ENCODE data around the gene CNTNAP3. TPM values are rescaled to one million over a fixed set of nuclear protein-coding genes. Genes with fewer than 3 reads are reported as not detected.
"Not testable (repeated sequence)": the region's sequence is repeated elsewhere in the genome, so short reads cannot be mapped to it uniquely, and the experiment has no call there.

CNTNAP3 gene
- total RNA-seq, 2 donors from 2014 or later: 6.1 to 18.9 TPM

GRCh38 chr9:39108145-39108544 is 179.8 kb downstream of the CNTNAP3 start:
- Histone ChIP-seq H3K4me3 (no peak overlapping the region), H3K9me3 (no peaks in the 10 kb centered on the region), H3K27ac (no peak overlapping the region), H3K27me3 (no peaks in the 10 kb centered on the region), H3K4me1 (no peaks in the 10 kb centered on the region), H3K36me3 (no peaks in the 10 kb centered on the region)
- no peak for DNase-seq (ENCODE audit: low spot score)
- TF ChIP-seq, protein P1, sequence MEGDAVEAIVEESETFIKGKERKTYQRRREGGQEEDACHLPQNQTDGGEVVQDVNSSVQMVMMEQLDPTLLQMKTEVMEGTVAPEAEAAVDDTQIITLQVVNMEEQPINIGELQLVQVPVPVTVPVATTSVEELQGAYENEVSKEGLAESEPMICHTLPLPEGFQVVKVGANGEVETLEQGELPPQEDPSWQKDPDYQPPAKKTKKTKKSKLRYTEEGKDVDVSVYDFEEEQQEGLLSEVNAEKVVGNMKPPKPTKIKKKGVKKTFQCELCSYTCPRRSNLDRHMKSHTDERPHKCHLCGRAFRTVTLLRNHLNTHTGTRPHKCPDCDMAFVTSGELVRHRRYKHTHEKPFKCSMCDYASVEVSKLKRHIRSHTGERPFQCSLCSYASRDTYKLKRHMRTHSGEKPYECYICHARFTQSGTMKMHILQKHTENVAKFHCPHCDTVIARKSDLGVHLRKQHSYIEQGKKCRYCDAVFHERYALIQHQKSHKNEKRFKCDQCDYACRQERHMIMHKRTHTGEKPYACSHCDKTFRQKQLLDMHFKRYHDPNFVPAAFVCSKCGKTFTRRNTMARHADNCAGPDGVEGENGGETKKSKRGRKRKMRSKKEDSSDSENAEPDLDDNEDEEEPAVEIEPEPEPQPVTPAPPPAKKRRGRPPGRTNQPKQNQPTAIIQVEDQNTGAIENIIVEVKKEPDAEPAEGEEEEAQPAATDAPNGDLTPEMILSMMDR (IDR thresholded peaks at IDR 0.05): no peak

GRCh38 chr9:39097208-39097607 is 190.8 kb downstream of the CNTNAP3 start:
- not testable (repeated sequence) for H3K27me3 ChIP-seq; H3K9me3 ChIP-seq; H3K27ac ChIP-seq; H3K4me3 ChIP-seq; H3K4me1 ChIP-seq; H3K36me3 ChIP-seq; DNase-seq (ENCODE audit: low spot score)

GRCh38 chr9:39085311-39085710 is 202.7 kb downstream of the CNTNAP3 start:
- DNase-seq (ENCODE audit: low spot score); H3K36me3 ChIP-seq; H3K27ac ChIP-seq; H3K4me1 ChIP-seq; H3K9me3 ChIP-seq; H3K27me3 ChIP-seq; H3K4me3 ChIP-seq: not testable (repeated sequence)

DNA sequence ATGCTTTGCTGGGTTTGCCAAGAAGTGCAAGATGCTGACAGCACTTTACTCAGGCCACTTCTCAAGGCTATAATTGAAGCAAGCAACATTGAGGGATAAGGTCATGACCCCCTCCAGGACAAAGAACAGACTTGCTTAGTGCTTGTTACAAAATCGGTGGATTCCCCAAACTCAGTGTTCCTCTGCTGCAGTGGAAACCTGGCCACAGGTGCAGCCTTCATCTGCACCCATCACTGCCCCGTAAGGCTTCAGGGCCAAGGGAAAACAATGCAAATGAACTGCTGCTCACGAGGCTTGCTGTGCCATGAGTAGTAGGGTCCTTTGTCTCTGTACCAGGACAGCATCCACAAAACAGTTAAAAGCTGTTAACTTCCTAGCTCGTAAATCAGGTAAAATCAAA is 205.4 kb downstream of the CNTNAP3 start:
- not testable (repeated sequence) for H3K27me3 ChIP-seq; H3K36me3 ChIP-seq; H3K27ac ChIP-seq; H3K4me1 ChIP-seq; H3K4me3 ChIP-seq; DNase-seq (ENCODE audit: low spot score); H3K9me3 ChIP-seq

- not testable (repeated sequence) for H3K27me3 ChIP-seq; H3K4me3 ChIP-seq; H3K36me3 ChIP-seq; DNase-seq (ENCODE audit: low spot score); H3K27ac ChIP-seq; H3K4me1 ChIP-seq; H3K9me3 ChIP-seq
These were observed 207.9 kb downstream of the CNTNAP3 start for GRCh38 chr9:39080081-39080480.

DNA sequence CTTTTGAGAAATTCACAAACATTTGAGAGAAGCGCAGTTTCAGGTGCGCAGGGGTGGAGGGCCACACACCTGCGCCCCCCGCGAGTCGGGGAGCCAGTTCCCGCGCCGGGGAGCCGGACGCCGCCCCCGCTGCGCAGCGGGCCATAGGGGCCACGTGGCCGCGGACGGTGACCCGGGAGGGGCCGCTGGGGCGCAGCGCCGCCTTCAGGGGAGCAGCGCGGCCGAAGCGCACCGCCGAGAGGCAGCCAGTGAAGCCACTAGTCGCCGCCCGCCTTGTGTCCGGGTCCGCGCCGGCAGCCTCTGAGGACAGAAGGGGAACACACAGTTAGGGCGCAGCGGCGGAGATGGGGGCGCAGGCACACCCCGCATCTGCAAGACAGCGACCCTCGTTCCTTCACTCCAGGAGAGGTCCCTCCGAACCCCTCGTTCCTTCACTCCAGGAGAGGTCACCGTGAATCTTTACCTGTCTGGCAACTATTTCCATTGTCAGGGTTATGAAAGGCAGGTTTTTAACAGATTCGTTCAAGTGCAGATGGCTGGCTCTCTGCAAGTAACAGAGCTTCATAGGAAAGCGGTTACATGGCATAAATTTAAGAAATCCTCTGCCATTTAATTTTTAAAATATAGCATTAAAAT is 209.2 kb downstream of the CNTNAP3 start:
- not testable (repeated sequence) for H3K9me3 ChIP-seq; H3K27me3 ChIP-seq; H3K27ac ChIP-seq; H3K36me3 ChIP-seq; H3K4me1 ChIP-seq; DNase-seq (ENCODE audit: low spot score)
- TF ChIP-seq, protein P1 (IDR thresholded peaks at IDR 0.05): peak; percentile 42 to 65
- peak overlapping the region; percentile 17 to 24 for H3K4me3 ChIP-seq

- H3K36me3 ChIP-seq; H3K4me3 ChIP-seq; DNase-seq (ENCODE audit: low spot score); H3K27me3 ChIP-seq; H3K9me3 ChIP-seq; H3K27ac ChIP-seq; H3K4me1 ChIP-seq: not testable (repeated sequence)
These were observed 214.4 kb downstream of the CNTNAP3 start for GRCh38 chr9:39073537-39073936.

GRCh38 chr9:39067683-39068082 is 220.3 kb downstream of the CNTNAP3 start:
- H3K9me3 ChIP-seq, H3K27me3 ChIP-seq: not testable (repeated sequence)

GRCh38 chr9:39062966-39063365 is 225.0 kb downstream of the CNTNAP3 start:
- H3K27ac ChIP-seq; H3K27me3 ChIP-seq; DNase-seq (ENCODE audit: low spot score); H3K36me3 ChIP-seq; H3K9me3 ChIP-seq; H3K4me3 ChIP-seq; H3K4me1 ChIP-seq: not testable (repeated sequence)

More at GRCh38 chr9:39067683-39068082, 220.3 kb downstream of the CNTNAP3 start:
- H3K36me3 ChIP-seq; H3K4me1 ChIP-seq; H3K27ac ChIP-seq; DNase-seq (ENCODE audit: low spot score); H3K4me3 ChIP-seq: not testable (repeated sequence)

DNA sequence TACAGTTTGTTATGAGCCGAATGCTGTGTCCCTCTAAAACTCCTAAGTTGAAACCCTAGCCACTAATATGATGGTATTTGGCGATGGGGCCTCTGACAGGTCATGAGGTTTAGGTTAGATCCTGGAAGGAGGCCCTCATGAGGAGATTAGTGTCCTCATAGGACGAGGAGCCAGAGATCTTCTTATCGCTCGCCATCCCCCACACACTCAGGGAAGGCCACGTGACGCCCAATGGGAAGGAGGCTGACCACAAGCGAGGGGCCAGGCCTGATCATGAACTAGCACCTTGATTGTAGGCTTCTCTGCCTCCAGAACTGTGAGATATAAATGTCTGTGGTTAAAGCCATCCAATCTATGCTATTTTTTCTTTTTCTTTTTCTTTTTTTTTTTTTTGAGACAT is 233.5 kb downstream of the CNTNAP3 start:
- not testable (repeated sequence) for H3K27me3 ChIP-seq; DNase-seq (ENCODE audit: low spot score); H3K27ac ChIP-seq

GRCh38 chr9:39046833-39047232 is 241.1 kb downstream of the CNTNAP3 start:
- H3K4me3 ChIP-seq; H3K27ac ChIP-seq; DNase-seq (ENCODE audit: low spot score); H3K4me1 ChIP-seq; H3K27me3 ChIP-seq; H3K9me3 ChIP-seq; H3K36me3 ChIP-seq: not testable (repeated sequence)

More for the DNA sequence above, 233.5 kb downstream of the CNTNAP3 start:
- not testable (repeated sequence) for H3K9me3 ChIP-seq, H3K4me3 ChIP-seq, H3K4me1 ChIP-seq, H3K36me3 ChIP-seq

DNA sequence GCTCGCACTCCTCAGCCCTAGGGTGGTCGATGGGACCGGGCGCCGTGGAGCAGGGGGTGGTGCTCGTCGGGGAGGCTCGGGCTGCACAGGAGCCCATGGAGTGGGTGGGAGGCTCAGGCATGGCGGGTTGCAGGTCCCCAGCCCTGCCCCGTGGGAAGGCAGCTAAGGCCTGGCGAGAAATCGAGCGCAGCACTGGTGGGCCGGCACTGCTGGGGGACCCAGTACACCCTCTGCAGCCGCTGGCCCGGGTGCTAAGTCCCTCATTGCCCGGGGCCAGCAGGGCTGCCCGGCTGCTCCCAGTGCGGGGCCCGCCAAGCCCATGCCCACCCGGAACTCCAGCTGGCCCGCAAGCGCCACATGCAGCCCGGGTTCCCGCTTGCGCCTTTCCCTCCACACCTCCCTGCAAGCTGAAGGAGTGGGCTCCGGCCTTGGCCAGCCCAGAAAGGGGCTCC is 245.6 kb downstream of the CNTNAP3 start:
- H3K4me1 ChIP-seq; H3K4me3 ChIP-seq; DNase-seq (ENCODE audit: low spot score); H3K36me3 ChIP-seq; H3K27me3 ChIP-seq; H3K9me3 ChIP-seq; H3K27ac ChIP-seq: not testable (repeated sequence)

GRCh38 chr9:39041774-39042173 is 246.2 kb downstream of the CNTNAP3 start:
- not testable (repeated sequence) for H3K4me1 ChIP-seq; H3K9me3 ChIP-seq; H3K4me3 ChIP-seq; H3K27ac ChIP-seq; H3K36me3 ChIP-seq; DNase-seq (ENCODE audit: low spot score); H3K27me3 ChIP-seq

Data from right atrium auricular region (tissue), 2 donors.